Subcutaneous preadipocyte (primary cell): ENCODE measurements around the gene POGZ. TPM values are rescaled to one million over a fixed set of nuclear protein-coding genes. Genes with fewer than 3 reads are reported as not detected.

Experiments used
- small RNA-seq: library from RNA; depleted of rRNA; stranded (forward); fragments of <200 nt; gene quantifications from one replicate; pipeline ENCODE3, GENCODE V24; 2012
- total RNA-seq: library from RNA; depleted of rRNA; stranded (reverse); fragments of >200 nt; gene quantifications from 2 replicates; pipeline ENCODE4 v1.2.3, GENCODE V29; 2012

The POGZ gene
- total RNA-seq, result 21.3 and 29.7 TPM in 2 replicates

DNA sequence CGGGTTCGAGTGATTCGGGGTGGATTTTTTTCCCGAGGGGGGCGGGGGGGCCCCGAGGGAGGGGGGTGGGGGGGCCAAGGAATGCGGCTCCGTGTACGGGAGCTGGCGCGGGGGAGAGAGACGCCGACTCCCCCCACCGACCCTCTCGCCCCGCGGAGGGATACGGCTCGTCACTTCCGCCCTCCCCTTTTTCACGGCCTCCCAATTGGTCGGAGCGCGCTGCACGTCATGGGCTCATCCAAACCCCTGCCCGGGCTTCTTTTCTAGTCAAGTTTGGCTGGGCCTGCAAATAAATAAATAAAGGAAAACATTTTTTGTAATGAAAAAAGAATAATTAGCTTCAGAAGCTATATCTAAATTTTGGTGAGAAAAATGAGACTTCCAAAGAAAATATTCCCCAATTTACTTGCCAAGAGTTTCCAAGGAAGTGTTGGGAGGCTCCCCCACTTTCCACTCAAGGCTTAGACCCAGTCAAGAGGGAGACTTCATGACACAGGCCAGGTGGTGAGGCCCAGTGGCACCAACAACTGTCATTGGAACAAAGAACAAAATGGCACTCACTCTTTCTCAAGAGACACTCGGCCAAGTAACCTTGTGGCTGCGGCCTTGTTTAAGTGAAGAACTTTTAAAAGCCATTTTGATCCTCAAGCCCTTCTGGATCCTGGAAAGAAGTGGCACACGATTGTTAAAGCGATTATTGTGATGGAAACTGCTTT, at the start of gene POGZ:
POGZ (minus strand) TSS at position 164 of the 716 bp plus-strand sequence. CDS start 17,290 bp downstream, outside the sequence.

GRCh38 chr1:151399324-151400171, 59.7 kb downstream of the POGZ start, which contains the start of gene PSMB4:
Gene PSMB4 (plus strand): TSS chr1:151399573. CDS start chr1:151399588, 15 bp downstream.

GRCh38 chr1:151372058-151372934, 87.0 kb downstream of the POGZ start, which contains the start of gene SELENBP1:
Gene SELENBP1 (minus strand): TSS chr1:151372705. CDS start chr1:151372641, 64 bp downstream.

Small RNA genes lying within 50 kb of the gene (small RNA-seq; reads per million reads assigned to genes)
- gene RNY4P25, result 0.16 reads per million

Other genes starting within 250 kb of the POGZ start
- 151 and 175 TPM in 2 replicates for gene PSMD4, start 204.8 kb downstream of the POGZ start, total RNA-seq
- 11.8 and 17.2 TPM in 2 replicates for gene ZNF687, start 177.2 kb downstream of the POGZ start, total RNA-seq
- gene PI4KB, start 132.1 kb downstream of the POGZ start, total RNA-seq, result 40.4 and 50.8 TPM in 2 replicates
- gene RFX5, start 112.2 kb downstream of the POGZ start, total RNA-seq, result 30.1 and 32.5 TPM in 2 replicates
- gene SELENBP1, start 86.8 kb downstream of the POGZ start, total RNA-seq, result 25.0 and 31.6 TPM in 2 replicates
- 359 and 406 TPM in 2 replicates for gene PSMB4, start 59.9 kb downstream of the POGZ start, total RNA-seq
- gene CGN, start 51.9 kb upstream of the POGZ start, total RNA-seq, result under 0.01 TPM in 1 of 2 replicates, not detected in the other
- gene TUFT1, start 80.8 kb upstream of the POGZ start, total RNA-seq, result 1.1 and 2.0 TPM in 2 replicates
- 28.3 and 33.2 TPM in 2 replicates for gene SNX27, start 152.6 kb upstream of the POGZ start, total RNA-seq